ENCODE measurements around the gene FAM13C.

DNA sequence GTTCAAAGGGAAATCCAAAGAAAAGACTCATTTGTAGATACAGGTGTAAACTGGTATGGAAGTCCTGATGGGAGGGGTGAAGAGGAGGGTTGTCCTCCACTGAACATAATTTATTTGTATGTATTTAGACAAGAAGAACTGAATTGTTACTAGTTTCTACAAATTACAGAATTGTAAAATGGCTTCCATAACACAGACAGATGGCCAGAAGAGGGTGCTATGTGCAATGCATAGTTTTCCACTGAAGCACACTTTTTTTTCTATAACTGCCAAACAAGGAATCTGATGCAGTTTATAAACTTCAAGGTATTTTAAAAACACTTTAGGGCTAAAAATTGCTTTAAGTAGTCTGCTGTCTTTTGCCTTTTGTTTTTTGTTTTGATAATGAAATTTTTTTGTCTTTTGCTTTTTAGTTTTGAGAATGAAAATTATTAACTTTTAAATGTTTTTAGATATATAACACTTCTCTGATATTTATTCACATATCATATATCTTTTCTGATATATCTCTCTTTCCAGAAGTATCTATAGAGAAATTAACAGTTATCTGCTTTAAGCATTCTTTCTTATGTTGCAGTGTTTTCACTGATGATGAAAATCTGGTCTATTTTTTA is 127.4 kb downstream of the FAM13C start:
- no peak for TF ChIP-seq ZNF260 (CRISPR knock-in tag; IDR thresholded peaks at IDR 0.05; ENCODE audit: borderline replicate concordance, low read depth)
- no peak for TF ChIP-seq ZNF354B (CRISPR knock-in tag; IDR thresholded peaks at IDR 0.05)

Data from HepG2 (cell line).